ENCODE measurements around the gene RIPK3.
"Not testable (repeated sequence)": the region's sequence is repeated elsewhere in the genome, so short reads cannot be mapped to it uniquely, and the experiment has no call there.

Gene RIPK3

GRCh38 chr14:24369907-24370687 lies 30.3 kb upstream of the RIPK3 start:
- DNase-seq (ENCODE audit: low read depth, low spot score), result no peak

GRCh38 chr14:24369463-24369862 lies 29.7 kb upstream of the RIPK3 start:
- no peak for DNase-seq (ENCODE audit: low read depth, low spot score)

GRCh38 chr14:24368562-24369252 lies 28.9 kb upstream of the RIPK3 start:
- DNase-seq (ENCODE audit: low read depth, low spot score), result no peak

- no peak for DNase-seq (ENCODE audit: low read depth, low spot score)
Measured at GRCh38 chr14:24368212-24368561, 28.4 kb upstream of the RIPK3 start.

- DNase-seq (ENCODE audit: low read depth, low spot score), result peak; percentile 76
Measured at GRCh38 chr14:24367514-24368211, 27.9 kb upstream of the RIPK3 start, which contains the start of gene NFATC4. Gene NFATC4, plus strand, starts transcription at chr14:24368184. Its CDS starts 157 bp downstream, at chr14:24368341.

GRCh38 chr14:24366721-24367513 lies 27.1 kb upstream of the RIPK3 start:
- peak; percentile 89 for DNase-seq (ENCODE audit: low read depth, low spot score)

GRCh38 chr14:24366413-24366720 lies 26.6 kb upstream of the RIPK3 start:
- no peak for DNase-seq (ENCODE audit: low read depth, low spot score)

- peak; percentile 85 for DNase-seq (ENCODE audit: low read depth, low spot score)
Measured at GRCh38 chr14:24365600-24366412, 26.0 kb upstream of the RIPK3 start.

GRCh38 chr14:24364841-24365240 lies 25.1 kb upstream of the RIPK3 start:
- no peak for DNase-seq (ENCODE audit: low read depth, low spot score)

GRCh38 chr14:24363401-24363800 lies 23.6 kb upstream of the RIPK3 start:
- DNase-seq (ENCODE audit: low read depth, low spot score), result no peak

- DNase-seq (ENCODE audit: low read depth, low spot score), result no peak
Measured at GRCh38 chr14:24362241-24362960, 22.6 kb upstream of the RIPK3 start.

- DNase-seq (ENCODE audit: low read depth, low spot score), result no peak
Measured at GRCh38 chr14:24361326-24361725, 21.5 kb upstream of the RIPK3 start.

- DNase-seq (ENCODE audit: low read depth, low spot score), result no peak
Measured at GRCh38 chr14:24360281-24360680, 20.5 kb upstream of the RIPK3 start.

GRCh38 chr14:24356208-24356607 lies 16.4 kb upstream of the RIPK3 start:
- no peak for DNase-seq (ENCODE audit: low read depth, low spot score)

- DNase-seq (ENCODE audit: low read depth, low spot score), result no peak
Measured at GRCh38 chr14:24355009-24355408, 15.2 kb upstream of the RIPK3 start.

GRCh38 chr14:24354482-24354825 lies 14.7 kb upstream of the RIPK3 start:
- DNase-seq (ENCODE audit: low read depth, low spot score), result not testable (repeated sequence)

- no peak for DNase-seq (ENCODE audit: low read depth, low spot score)
Measured at GRCh38 chr14:24353559-24354481, 14.0 kb upstream of the RIPK3 start.

GRCh38 chr14:24351517-24351916 lies 11.7 kb upstream of the RIPK3 start:
- DNase-seq (ENCODE audit: low read depth, low spot score), result no peak

- no peak for DNase-seq (ENCODE audit: low read depth, low spot score)
Measured at GRCh38 chr14:24349742-24350141, 10.0 kb upstream of the RIPK3 start.

Measured in smooth muscle cell of the brain vasculature (primary cell).